Neural progenitor cell (in vitro differentiated cells): ENCODE results near the gene GHR.

Source experiments
- CTCF ChIP-seq: fragments of 200-600 bp; sonication (generic); IDR thresholded peaks from 2 replicates; pipeline ENCODE4 v1.5.1; 2017; ENCODE audit warnings: antibody characterized with exemption, mild to moderate bottlenecking
- EZH2 ChIP-seq: fragments of 200-600 bp; sonication (generic); IDR thresholded peaks from 2 replicates; pipeline ENCODE4 v1.6.1; 2017; ENCODE audit warnings: antibody characterized with exemption, mild to moderate bottlenecking, moderate library complexity

GRCh38 chr5:42547141-42547540 lies 123.9 kb downstream of the GHR start:
- TF ChIP-seq EZH2 (no peak), CTCF (no peak)
